Ovary (tissue), 3 donors: ENCODE data around the gene RAB10.

Experiments used
- EP300 ChIP-seq: sonication (generic); formaldehyde crosslinking; IDR thresholded peaks from one replicate; pipeline ENCODE4 v1.6.1; 2017; ENCODE audit warnings: antibody characterized with exemption
- POLR2A ChIP-seq: fragments of 450-650 bp; IDR thresholded peaks from one replicate; pipeline ENCODE4 v1.6.1; 2017; ENCODE audit warnings: antibody characterized with exemption, mild to moderate bottlenecking, moderate library complexity
- TF ChIP-seq, protein P1 (sequence below), 3 donors: fragments of 450-650 bp in 2 of 3; fragments of 200-600 bp in 1 of 3; IDR thresholded peaks; one replicate each; pipeline versions ENCODE4 v1.5.1 to v1.8.0; 2016 to 2022; ENCODE audit warnings: antibody characterized with exemption in 3 of 3, mild to moderate bottlenecking in 1 of 3
- donor health status: DM: no; HTN: no; CAD: no.

DNA sequence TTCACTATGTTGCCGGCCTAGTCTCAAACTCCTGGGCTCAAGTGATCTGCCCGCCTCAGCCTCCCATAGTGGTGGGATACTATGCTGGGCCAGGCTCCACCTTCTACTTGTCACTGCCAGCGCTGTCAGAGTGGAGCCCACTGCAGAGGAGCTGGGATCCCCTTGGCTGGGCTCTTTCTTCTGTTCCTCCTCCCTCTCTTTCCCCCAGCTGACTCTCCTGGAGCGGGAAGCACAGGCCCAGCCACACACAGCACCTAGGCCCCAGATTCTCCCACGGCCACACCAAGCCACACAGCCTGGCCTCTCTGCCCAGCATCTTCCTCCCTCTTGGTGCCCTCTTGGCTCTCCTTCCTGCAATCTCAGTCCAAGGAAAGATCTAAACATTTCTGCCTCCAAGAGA is 135.3 kb downstream of the RAB10 start:
- TF ChIP-seq EP300 (no peak), POLR2A (no peak)
- TF ChIP-seq, protein P1, sequence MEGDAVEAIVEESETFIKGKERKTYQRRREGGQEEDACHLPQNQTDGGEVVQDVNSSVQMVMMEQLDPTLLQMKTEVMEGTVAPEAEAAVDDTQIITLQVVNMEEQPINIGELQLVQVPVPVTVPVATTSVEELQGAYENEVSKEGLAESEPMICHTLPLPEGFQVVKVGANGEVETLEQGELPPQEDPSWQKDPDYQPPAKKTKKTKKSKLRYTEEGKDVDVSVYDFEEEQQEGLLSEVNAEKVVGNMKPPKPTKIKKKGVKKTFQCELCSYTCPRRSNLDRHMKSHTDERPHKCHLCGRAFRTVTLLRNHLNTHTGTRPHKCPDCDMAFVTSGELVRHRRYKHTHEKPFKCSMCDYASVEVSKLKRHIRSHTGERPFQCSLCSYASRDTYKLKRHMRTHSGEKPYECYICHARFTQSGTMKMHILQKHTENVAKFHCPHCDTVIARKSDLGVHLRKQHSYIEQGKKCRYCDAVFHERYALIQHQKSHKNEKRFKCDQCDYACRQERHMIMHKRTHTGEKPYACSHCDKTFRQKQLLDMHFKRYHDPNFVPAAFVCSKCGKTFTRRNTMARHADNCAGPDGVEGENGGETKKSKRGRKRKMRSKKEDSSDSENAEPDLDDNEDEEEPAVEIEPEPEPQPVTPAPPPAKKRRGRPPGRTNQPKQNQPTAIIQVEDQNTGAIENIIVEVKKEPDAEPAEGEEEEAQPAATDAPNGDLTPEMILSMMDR (IDR thresholded peaks at IDR 0.05) = no peak
